ENCODE results near the gene TMEM14B. TPM values are rescaled to one million over a fixed set of nuclear protein-coding genes. Genes with fewer than 3 reads are reported as not detected.

Gene TMEM14B
- total RNA-seq, 1 donor from 2014 or later = 59.0 TPM

DNA sequence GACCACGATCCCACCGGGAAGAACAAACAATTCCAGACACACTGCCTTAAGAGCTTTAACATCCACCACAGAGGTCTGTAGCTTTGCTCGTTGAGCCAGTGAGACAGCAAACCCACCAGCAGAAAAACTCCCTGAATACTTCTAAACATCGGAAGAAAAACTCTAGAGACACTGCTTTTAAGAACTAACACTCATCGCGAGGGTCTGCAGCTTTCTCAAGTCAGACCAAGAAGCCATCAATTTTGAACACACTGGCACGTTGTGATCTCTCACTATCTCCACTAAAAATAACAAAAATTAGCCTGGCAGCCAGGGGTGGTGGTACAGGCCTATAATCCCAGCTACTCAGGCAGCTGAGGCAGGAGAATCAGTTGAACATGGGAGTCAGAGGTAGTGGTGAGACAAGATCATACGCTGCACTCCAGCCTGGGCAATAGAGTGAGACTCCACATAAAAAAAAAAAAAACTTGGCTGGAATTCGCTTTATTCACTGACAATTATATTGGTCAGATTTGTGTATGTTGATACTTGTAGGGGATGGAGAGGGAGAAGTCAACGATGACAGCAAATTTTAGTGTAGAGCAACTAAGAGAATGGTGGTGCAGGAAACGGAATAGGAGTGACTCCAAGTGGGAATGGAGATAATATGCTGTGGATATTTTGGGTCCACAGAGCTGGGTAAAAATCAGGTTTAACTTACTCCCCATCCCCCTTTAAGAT lies 25.6 kb upstream of the TMEM14B start:
- H3K4me1 Mint-ChIP-seq (ENCODE audit: unreplicated experiment) = peaks cover 32% of the 10 kb centered on the region
- H3K9me3 Mint-ChIP-seq (ENCODE audit: unreplicated experiment) = peaks cover 3% of the 10 kb centered on the region
- H3K27me3 Mint-ChIP-seq (ENCODE audit: unreplicated experiment) = no peaks in the 10 kb centered on the region
- peaks cover 9% of the 10 kb centered on the region for H3K36me3 Mint-ChIP-seq (ENCODE audit: unreplicated experiment)
- H3K27ac Mint-ChIP-seq (ENCODE audit: unreplicated experiment) = peak overlapping the region; percentile 98
- TF ChIP-seq, protein P1, sequence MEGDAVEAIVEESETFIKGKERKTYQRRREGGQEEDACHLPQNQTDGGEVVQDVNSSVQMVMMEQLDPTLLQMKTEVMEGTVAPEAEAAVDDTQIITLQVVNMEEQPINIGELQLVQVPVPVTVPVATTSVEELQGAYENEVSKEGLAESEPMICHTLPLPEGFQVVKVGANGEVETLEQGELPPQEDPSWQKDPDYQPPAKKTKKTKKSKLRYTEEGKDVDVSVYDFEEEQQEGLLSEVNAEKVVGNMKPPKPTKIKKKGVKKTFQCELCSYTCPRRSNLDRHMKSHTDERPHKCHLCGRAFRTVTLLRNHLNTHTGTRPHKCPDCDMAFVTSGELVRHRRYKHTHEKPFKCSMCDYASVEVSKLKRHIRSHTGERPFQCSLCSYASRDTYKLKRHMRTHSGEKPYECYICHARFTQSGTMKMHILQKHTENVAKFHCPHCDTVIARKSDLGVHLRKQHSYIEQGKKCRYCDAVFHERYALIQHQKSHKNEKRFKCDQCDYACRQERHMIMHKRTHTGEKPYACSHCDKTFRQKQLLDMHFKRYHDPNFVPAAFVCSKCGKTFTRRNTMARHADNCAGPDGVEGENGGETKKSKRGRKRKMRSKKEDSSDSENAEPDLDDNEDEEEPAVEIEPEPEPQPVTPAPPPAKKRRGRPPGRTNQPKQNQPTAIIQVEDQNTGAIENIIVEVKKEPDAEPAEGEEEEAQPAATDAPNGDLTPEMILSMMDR (IDR thresholded peaks at IDR 0.05) = no peak
- peak overlapping the region; percentile 98 for H3K4me3 Mint-ChIP-seq (ENCODE audit: unreplicated experiment)
- DNase-seq (ENCODE audit: extremely low spot score, unreplicated experiment) = no peak

DNA sequence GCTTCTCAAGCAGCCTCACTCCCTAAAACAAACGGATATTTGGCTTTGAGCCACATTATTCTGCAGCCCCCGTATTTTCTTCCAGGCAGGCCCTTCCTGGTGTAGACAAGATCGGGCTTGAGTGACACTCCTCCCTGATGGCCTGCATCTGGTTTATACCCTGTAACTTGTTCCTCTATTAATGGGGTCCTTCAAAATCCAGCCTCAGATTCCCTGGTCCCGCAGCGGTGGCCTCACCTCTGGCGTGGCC lies 25.1 kb upstream of the TMEM14B start:
- H3K36me3 Mint-ChIP-seq (ENCODE audit: unreplicated experiment) = peaks cover 11% of the 10 kb centered on the region

DNA sequence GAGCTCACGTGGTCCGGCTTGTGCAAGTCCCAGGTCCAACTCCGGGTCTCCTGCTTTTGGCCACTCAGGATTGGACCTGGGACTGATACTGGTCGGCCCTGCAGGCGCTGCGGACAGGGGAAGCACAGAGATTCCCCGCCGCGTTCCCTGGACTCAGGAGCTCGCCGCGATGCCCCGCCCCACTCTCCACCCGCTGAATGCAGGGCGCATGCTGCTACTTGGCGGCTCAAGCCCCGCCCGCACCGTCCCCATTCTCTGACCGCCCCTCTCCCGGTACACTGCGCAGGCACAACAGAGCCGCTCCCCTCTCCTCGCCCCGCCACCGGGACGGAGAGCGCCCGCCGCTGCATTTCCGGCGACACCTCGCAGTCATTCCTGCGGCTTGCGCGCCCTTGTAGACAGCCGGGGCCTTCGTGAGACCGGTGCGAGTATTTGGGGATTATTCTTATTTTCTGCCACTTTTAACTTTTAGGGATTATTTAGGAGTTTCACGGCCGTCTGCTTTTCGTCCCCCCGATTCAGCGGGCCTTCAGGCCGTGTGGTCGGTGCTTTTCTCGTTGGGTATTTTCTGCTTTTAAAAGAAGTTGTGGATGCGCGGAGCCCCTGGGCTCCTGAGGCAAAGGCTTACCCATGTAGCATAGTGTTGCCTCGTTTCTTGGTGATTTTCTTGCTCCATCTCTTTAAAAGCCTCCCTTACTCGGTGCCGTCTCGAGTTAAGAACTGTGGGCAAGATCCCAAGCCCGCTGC lies 24.6 kb upstream of the TMEM14B start, which contains the start of gene TMEM14C:
TMEM14C (plus strand) TSS at position 251 of the 747 bp plus-strand sequence. CDS start 1,544 bp downstream, outside the sequence.
- peaks cover 15% of the 10 kb centered on the region for H3K36me3 Mint-ChIP-seq (ENCODE audit: unreplicated experiment)
- H3K4me3 Mint-ChIP-seq (ENCODE audit: unreplicated experiment) = peak within 1 kb of the TSS; percentile 98
- H3K27me3 Mint-ChIP-seq (ENCODE audit: unreplicated experiment) = no peaks in the 10 kb centered on the region
- peak; percentile 99 for DNase-seq (ENCODE audit: extremely low spot score, unreplicated experiment)
- H3K9me3 Mint-ChIP-seq (ENCODE audit: unreplicated experiment) = peaks cover 3% of the 10 kb centered on the region
- H3K27ac Mint-ChIP-seq (ENCODE audit: unreplicated experiment) = peak within 1 kb of the TSS; percentile 98
- peaks cover 32% of the 10 kb centered on the region for H3K4me1 Mint-ChIP-seq (ENCODE audit: unreplicated experiment)
- TF ChIP-seq, protein P1 (IDR thresholded peaks at IDR 0.05) = no peak

More for the DNA sequence above, 25.1 kb upstream of the TMEM14B start:
- DNase-seq (ENCODE audit: extremely low spot score, unreplicated experiment) = no peak
- Mint-ChIP-seq H3K27ac (ENCODE audit: unreplicated experiment) (peak overlapping the region; percentile 98), H3K9me3 (ENCODE audit: unreplicated experiment) (peaks cover 3% of the 10 kb centered on the region), H3K27me3 (ENCODE audit: unreplicated experiment) (no peaks in the 10 kb centered on the region), H3K4me1 (ENCODE audit: unreplicated experiment) (peaks cover 32% of the 10 kb centered on the region), H3K4me3 (ENCODE audit: unreplicated experiment) (peak overlapping the region; percentile 98)
- TF ChIP-seq, protein P1 (IDR thresholded peaks at IDR 0.05) = no peak

DNA sequence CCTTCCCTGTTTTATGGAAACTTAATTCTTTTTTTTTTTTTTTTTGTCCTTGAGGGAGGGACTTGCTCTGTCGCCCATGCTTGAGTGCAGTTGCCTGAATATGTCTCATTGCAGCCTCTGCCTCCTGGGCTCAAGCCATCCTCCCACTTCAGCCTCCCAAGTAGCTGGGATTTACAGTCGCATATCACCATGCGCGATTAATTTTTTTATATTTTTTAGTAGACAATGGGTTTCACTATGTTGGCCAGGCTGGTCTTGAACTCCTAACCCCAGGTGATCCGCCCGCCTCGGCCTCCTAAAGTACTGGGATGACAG lies 24.1 kb upstream of the TMEM14B start:
- Mint-ChIP-seq H3K27me3 (ENCODE audit: unreplicated experiment) (no peaks in the 10 kb centered on the region), H3K36me3 (ENCODE audit: unreplicated experiment) (peaks cover 16% of the 10 kb centered on the region), H3K9me3 (ENCODE audit: unreplicated experiment) (peaks cover 3% of the 10 kb centered on the region), H3K27ac (ENCODE audit: unreplicated experiment) (peak overlapping the region; percentile 98), H3K4me3 (ENCODE audit: unreplicated experiment) (peak overlapping the region; percentile 98), H3K4me1 (ENCODE audit: unreplicated experiment) (peaks cover 32% of the 10 kb centered on the region)
- TF ChIP-seq, protein P1 (IDR thresholded peaks at IDR 0.05) = no peak
- no peak for DNase-seq (ENCODE audit: extremely low spot score, unreplicated experiment)

DNA sequence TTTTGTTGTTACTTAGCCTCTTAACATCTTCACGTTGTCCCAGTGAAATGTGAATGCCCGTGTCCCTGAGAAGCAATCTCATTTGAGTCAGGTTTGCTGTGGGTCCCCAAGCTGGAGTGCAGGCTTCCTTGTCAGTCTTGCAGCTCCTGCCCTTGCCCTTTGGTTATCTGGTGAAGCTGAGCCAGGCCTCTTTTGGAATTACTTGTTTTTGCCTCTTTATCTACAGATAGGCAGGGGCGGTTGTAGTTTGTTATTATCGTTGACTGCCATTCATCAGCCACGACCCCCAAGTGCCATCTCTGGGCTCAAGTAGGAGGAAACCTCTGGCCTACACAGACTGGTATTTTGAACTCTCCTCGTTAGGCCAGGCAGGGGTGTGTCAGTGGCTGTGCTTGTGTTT lies 22.6 kb upstream of the TMEM14B start:
- TF ChIP-seq, protein P1 (IDR thresholded peaks at IDR 0.05) = no peak
- peaks cover 18% of the 10 kb centered on the region for H3K36me3 Mint-ChIP-seq (ENCODE audit: unreplicated experiment)
- H3K27ac Mint-ChIP-seq (ENCODE audit: unreplicated experiment) = no peak overlapping the region
- H3K4me3 Mint-ChIP-seq (ENCODE audit: unreplicated experiment) = peak overlapping the region; percentile 51
- H3K27me3 Mint-ChIP-seq (ENCODE audit: unreplicated experiment) = no peaks in the 10 kb centered on the region
- H3K9me3 Mint-ChIP-seq (ENCODE audit: unreplicated experiment) = no peaks in the 10 kb centered on the region
- peak; percentile 40 for DNase-seq (ENCODE audit: extremely low spot score, unreplicated experiment)
- H3K4me1 Mint-ChIP-seq (ENCODE audit: unreplicated experiment) = peaks cover 32% of the 10 kb centered on the region

Data from osteocyte (in vitro differentiated cells).